Measurements from ENCODE around the gene DOK6. TPM values are rescaled to one million over a fixed set of nuclear protein-coding genes. Genes with fewer than 3 reads are reported as not detected.

Gene DOK6
- total RNA-seq, 5 donors from 2014 or later (not counting 1 experiment from before 2014, with no cell fraction given) = 0.03 TPM; not detected in 4

DNA sequence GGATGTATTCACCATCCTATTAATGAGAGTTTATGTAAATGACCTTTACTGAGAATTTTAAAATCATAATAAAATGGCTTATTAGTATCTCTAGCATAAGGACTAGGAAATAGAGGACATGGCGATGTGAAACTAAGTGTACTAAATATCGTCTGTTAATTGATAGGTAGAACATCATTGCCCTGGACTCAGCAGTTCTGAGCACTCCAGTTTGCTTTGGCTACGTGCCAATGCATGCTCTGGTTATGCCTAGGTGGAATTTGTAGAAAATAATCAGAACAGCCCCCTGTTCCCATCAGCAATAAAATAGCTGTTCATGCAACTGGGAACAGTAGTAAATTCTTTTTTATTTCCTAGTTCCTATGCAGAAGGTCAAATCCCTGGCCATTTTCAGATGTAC lies 247.8 kb downstream of the DOK6 start:
- peaks cover 0 to 4% of the 10 kb centered on the region in 2 experiments for H3K27me3 ChIP-seq (replicated peaks in 1 of 2; ENCODE audit: control insufficient read depth in 2 of 2, extremely low read depth in 1 of 2, insufficient read depth in 2 of 2, low read length in 1 of 2)
- no peak overlapping the region for H3K27ac ChIP-seq (ENCODE audit: low read length)
- H3K36me3 Mint-ChIP-seq = no peaks in the 10 kb centered on the region
- H3K9me3 Mint-ChIP-seq = no peaks in the 10 kb centered on the region
- peaks cover 21% of the 10 kb centered on the region in 2 donors for H3K27me3 Mint-ChIP-seq
- H3K27ac Mint-ChIP-seq = no peak overlapping the region
- DNase-seq (no peak), ATAC-seq (replicated peaks in 1 of 4) (no peak)
- ChIA-PET POLR2A (no interaction called here), CTCF (no interaction called here)
- no peak overlapping the region for H3K4me3 Mint-ChIP-seq
- no peaks in the 10 kb centered on the region for H3K9me3 ChIP-seq
- WGBS (ENCODE audit: insufficient coverage) = no CpG with 5 or more reads among the region's 3 CpGs
- no peaks in the 10 kb centered on the region for H3K36me3 ChIP-seq (ENCODE audit: control insufficient read depth in 2 of 2, extremely low read depth in 1 of 2, insufficient read depth in 1 of 2, low read length in 1 of 2)
- H3K4me1 Mint-ChIP-seq = no peaks in the 10 kb centered on the region
- H3K4me3 ChIP-seq (ENCODE audit: control insufficient read depth in 1 of 2, extremely low read depth in 1 of 2, low read length in 1 of 2) = no peak overlapping the region
- H3K4me1 ChIP-seq (ENCODE audit: control insufficient read depth in 1 of 2, extremely low read depth in 1 of 2, insufficient read depth in 2 of 2, low read length in 2 of 2) = no peaks in the 10 kb centered on the region

DNA sequence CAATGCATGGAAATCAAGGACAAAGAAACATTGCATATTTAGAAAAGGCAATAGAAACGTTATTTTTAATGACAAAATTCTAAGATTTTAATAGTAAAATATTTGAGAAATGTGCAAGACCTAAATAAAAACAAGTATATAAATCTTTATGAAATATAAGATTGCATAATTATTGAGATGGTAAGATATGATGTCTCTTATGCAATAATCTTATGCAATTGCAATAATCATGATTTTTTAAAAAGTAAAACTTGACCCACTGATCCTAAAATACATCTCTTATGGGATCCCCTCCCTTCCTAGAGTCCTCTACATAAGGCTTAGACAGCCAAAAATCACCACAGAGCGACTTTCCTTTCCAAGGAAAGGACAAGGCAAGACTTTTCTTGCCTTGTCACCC lies 249.0 kb downstream of the DOK6 start:
- no peaks in the 10 kb centered on the region for H3K9me3 Mint-ChIP-seq
- H3K4me3 ChIP-seq (ENCODE audit: control insufficient read depth in 1 of 2, extremely low read depth in 1 of 2, low read length in 1 of 2) = no peak overlapping the region
- no peaks in the 10 kb centered on the region for H3K4me1 Mint-ChIP-seq
- no peak overlapping the region for H3K27ac Mint-ChIP-seq
- POLR2A ChIA-PET = no interaction called here
- H3K36me3 Mint-ChIP-seq = no peaks in the 10 kb centered on the region
- no peak overlapping the region for H3K27ac ChIP-seq (ENCODE audit: low read length)
- CTCF ChIA-PET = no interaction called here
- H3K36me3 ChIP-seq (ENCODE audit: control insufficient read depth in 2 of 2, extremely low read depth in 1 of 2, insufficient read depth in 1 of 2, low read length in 1 of 2) = no peaks in the 10 kb centered on the region
- no peak for DNase-seq
- H3K27me3 Mint-ChIP-seq = peaks cover 24 to 27% of the 10 kb centered on the region in 2 donors
- no peaks in the 10 kb centered on the region for H3K9me3 ChIP-seq
- peaks cover 0 to 4% of the 10 kb centered on the region in 2 experiments for H3K27me3 ChIP-seq (replicated peaks in 1 of 2; ENCODE audit: control insufficient read depth in 2 of 2, extremely low read depth in 1 of 2, insufficient read depth in 2 of 2, low read length in 1 of 2)
- no peak overlapping the region for H3K4me3 Mint-ChIP-seq
- ATAC-seq (replicated peaks in 1 of 4) = no peak
- no CpG with 5 or more reads among the region's 2 CpGs for WGBS (ENCODE audit: insufficient coverage)
- no peaks in the 10 kb centered on the region for H3K4me1 ChIP-seq (ENCODE audit: control insufficient read depth in 1 of 2, extremely low read depth in 1 of 2, insufficient read depth in 2 of 2, low read length in 2 of 2)

DNA sequence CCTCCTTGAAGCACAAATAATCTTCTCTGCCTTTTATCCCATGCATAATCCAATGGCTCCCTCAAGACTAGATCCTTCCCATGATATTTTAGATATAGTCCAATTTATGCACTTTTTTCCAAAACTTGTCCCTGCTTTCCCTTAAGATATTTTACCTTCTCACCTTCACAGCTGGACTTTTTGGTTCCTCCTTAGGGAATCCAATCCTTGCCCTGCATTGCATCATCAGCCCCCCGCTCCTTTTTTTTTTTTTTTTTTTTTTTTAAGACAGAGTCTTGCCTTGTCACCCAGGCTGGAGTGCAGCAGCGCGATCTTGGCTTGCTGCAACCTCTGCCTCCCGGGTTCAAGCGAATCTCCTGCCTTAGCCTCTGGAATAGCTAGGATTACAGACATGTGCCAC lies 250.6 kb downstream of the DOK6 start:
- Histone ChIP-seq H3K4me3 (ENCODE audit: control insufficient read depth in 1 of 2, extremely low read depth in 1 of 2, low read length in 1 of 2) (no peak overlapping the region), H3K4me1 (ENCODE audit: control insufficient read depth in 1 of 2, extremely low read depth in 1 of 2, insufficient read depth in 2 of 2, low read length in 2 of 2) (no peaks in the 10 kb centered on the region), H3K27me3 (replicated peaks in 1 of 2; ENCODE audit: control insufficient read depth in 2 of 2, extremely low read depth in 1 of 2, insufficient read depth in 2 of 2, low read length in 1 of 2) (peaks cover 0 to 4% of the 10 kb centered on the region in 2 experiments), H3K27ac (ENCODE audit: low read length) (no peak overlapping the region), H3K36me3 (ENCODE audit: control insufficient read depth in 2 of 2, extremely low read depth in 1 of 2, insufficient read depth in 1 of 2, low read length in 1 of 2) (no peaks in the 10 kb centered on the region), H3K9me3 (no peaks in the 10 kb centered on the region)
- CTCF ChIA-PET = no interaction called here
- POLR2A ChIA-PET = no interaction called here
- Mint-ChIP-seq H3K4me3 (no peak overlapping the region), H3K9me3 (no peaks in the 10 kb centered on the region), H3K4me1 (peaks cover 0 to 4% (median 0%) of the 10 kb centered on the region in 3 donors), H3K27me3 (peaks cover 23 to 27% of the 10 kb centered on the region in 2 donors), H3K27ac (no peak overlapping the region), H3K36me3 (no peaks in the 10 kb centered on the region)
- DNase-seq = no peak
- 100% methylated on average over 4 of the region's 5 CpGs for WGBS (ENCODE audit: insufficient coverage)
- no peak for ATAC-seq (replicated peaks in 1 of 4)

DNA sequence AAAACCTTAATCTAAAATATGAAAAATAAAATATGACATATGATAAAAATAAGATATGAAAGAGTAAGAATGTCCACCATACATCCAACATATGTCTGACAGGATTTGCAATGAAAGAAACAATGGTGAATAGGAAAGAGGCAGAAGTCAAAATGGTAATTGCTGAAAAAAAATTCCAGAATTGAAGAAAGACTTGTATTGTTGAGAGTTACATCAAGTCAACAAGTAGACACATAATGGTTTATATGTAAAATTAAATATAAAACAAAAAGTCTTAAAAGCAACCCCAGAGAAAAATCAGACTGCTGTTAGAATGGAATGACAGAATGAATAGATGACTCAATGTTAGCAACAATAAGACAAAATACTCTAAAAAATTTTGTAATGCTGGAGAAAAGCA lies 255.1 kb downstream of the DOK6 start:
- Histone ChIP-seq H3K27me3 (replicated peaks in 1 of 2; ENCODE audit: control insufficient read depth in 2 of 2, extremely low read depth in 1 of 2, insufficient read depth in 2 of 2, low read length in 1 of 2) (peaks cover 0 to 4% of the 10 kb centered on the region in 2 experiments), H3K9me3 (no peaks in the 10 kb centered on the region), H3K36me3 (ENCODE audit: control insufficient read depth in 2 of 2, extremely low read depth in 1 of 2, insufficient read depth in 1 of 2, low read length in 1 of 2) (no peaks in the 10 kb centered on the region), H3K4me3 (ENCODE audit: control insufficient read depth in 1 of 2, extremely low read depth in 1 of 2, low read length in 1 of 2) (no peak overlapping the region), H3K4me1 (ENCODE audit: control insufficient read depth in 1 of 2, extremely low read depth in 1 of 2, insufficient read depth in 2 of 2, low read length in 2 of 2) (no peaks in the 10 kb centered on the region), H3K27ac (ENCODE audit: low read length) (no peak overlapping the region)
- ChIA-PET CTCF (no interaction called here), POLR2A (no interaction called here)
- Mint-ChIP-seq H3K27me3 (peaks cover 13 to 25% of the 10 kb centered on the region in 2 donors), H3K36me3 (no peaks in the 10 kb centered on the region), H3K27ac (no peak overlapping the region), H3K4me3 (no peak overlapping the region), H3K9me3 (no peaks in the 10 kb centered on the region), H3K4me1 (peaks cover 0 to 5% (median 0%) of the 10 kb centered on the region in 3 donors)
- no peak for ATAC-seq (replicated peaks in 1 of 4)
- DNase-seq = no peak

DNA sequence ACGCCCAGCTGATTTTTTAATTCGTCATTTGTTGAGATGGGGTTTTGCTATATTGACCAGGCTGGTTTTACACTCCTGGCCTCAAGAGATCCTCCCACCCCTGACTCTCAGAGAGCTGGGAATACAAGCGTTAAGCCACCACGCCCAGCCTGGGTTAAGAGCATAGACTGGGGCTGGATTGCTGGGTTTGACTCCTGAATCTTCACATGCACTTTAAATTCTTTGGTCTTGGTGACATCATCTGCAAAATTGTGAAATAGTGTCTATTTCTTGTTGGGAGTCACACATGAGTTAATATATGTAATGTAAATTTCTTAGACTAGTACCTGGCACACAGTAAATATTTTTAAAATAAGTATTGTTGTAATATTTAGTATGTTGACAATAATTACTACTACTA lies 257.4 kb downstream of the DOK6 start:
- H3K4me1 Mint-ChIP-seq = peaks cover 0 to 5% (median 0%) of the 10 kb centered on the region in 3 donors
- Histone ChIP-seq H3K27ac (ENCODE audit: low read length) (no peak overlapping the region), H3K9me3 (no peaks in the 10 kb centered on the region), H3K4me1 (ENCODE audit: control insufficient read depth in 1 of 2, extremely low read depth in 1 of 2, insufficient read depth in 2 of 2, low read length in 2 of 2) (no peaks in the 10 kb centered on the region), H3K36me3 (ENCODE audit: control insufficient read depth in 2 of 2, extremely low read depth in 1 of 2, insufficient read depth in 1 of 2, low read length in 1 of 2) (no peaks in the 10 kb centered on the region), H3K4me3 (ENCODE audit: control insufficient read depth in 1 of 2, extremely low read depth in 1 of 2, low read length in 1 of 2) (no peak overlapping the region), H3K27me3 (replicated peaks in 1 of 2; ENCODE audit: control insufficient read depth in 2 of 2, extremely low read depth in 1 of 2, insufficient read depth in 2 of 2, low read length in 1 of 2) (no peaks in the 10 kb centered on the region)
- CTCF ChIA-PET = no interaction called here
- no peaks in the 10 kb centered on the region for H3K36me3 Mint-ChIP-seq
- POLR2A ChIA-PET = no interaction called here
- WGBS (ENCODE audit: insufficient coverage) = no CpG with 5 or more reads among the region's 4 CpGs
- DNase-seq (no peak), ATAC-seq (replicated peaks in 1 of 4) (no peak)
- no peak overlapping the region for H3K4me3 Mint-ChIP-seq
- H3K27me3 Mint-ChIP-seq = peaks cover 7 to 15% of the 10 kb centered on the region in 2 donors
- H3K27ac Mint-ChIP-seq = no peak overlapping the region
- H3K9me3 Mint-ChIP-seq = no peaks in the 10 kb centered on the region

DNA sequence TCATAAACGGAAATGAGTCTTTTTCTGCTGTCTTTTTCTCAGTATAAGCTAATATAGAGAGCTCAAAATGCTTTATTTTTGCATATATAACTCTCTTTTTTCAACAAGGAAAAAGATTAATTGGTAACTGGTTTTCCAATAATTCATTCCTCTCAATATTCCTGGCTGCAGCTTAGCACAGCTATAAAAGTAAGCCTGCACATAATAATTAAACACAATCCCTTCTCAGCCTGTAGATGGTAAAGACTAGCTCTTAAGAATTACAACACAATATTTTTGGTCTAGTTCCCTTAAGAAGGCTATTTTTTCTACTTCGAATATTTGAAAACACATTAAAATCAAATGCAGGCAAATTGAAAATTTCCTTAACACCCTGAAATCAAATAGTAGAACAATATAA lies 258.0 kb downstream of the DOK6 start:
- H3K27me3 Mint-ChIP-seq = peaks cover 4 to 9% of the 10 kb centered on the region in 2 donors
- WGBS (ENCODE audit: insufficient coverage) = no CpG with 5 or more reads among the region's 2 CpGs

DNA sequence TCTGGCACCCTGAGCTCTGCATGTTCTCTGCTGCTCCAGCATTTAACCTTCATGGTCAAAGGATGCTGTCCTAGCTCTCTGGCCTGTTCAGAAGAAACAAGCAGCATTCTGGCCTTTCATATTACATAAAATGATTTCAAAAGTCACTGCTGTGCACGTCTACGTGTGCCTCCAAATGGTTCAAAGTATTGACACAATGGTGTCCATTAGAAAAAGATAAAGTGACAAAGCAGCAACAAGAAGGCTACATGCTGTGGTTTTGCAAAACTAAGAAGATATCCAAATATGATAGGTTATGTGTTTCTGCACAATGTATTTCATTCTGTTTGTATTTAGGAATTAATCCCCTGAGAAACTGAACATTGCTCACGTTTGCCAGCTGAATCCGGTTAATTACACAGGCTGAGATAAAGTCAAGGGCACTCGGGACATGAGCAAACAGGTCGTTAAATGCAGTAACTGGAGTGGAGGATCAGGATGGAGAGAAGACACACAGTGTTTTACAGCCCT lies 258.5 kb downstream of the DOK6 start:
- ChIA-PET POLR2A (no interaction called here), CTCF (no interaction called here)
- no peaks in the 10 kb centered on the region for H3K27me3 ChIP-seq (replicated peaks in 1 of 2; ENCODE audit: control insufficient read depth in 2 of 2, extremely low read depth in 1 of 2, insufficient read depth in 2 of 2, low read length in 1 of 2)
- no peak overlapping the region for H3K4me3 ChIP-seq (ENCODE audit: control insufficient read depth in 1 of 2, extremely low read depth in 1 of 2, low read length in 1 of 2)
- DNase-seq (no peak), ATAC-seq (replicated peaks in 1 of 4) (no peak)
- H3K36me3 Mint-ChIP-seq = no peaks in the 10 kb centered on the region
- no peaks in the 10 kb centered on the region for H3K9me3 ChIP-seq
- H3K36me3 ChIP-seq (ENCODE audit: control insufficient read depth in 2 of 2, extremely low read depth in 1 of 2, insufficient read depth in 1 of 2, low read length in 1 of 2) = no peaks in the 10 kb centered on the region
- 81% methylated on average over 6 of the region's 6 CpGs for WGBS (ENCODE audit: insufficient coverage)
- no peaks in the 10 kb centered on the region for H3K4me1 ChIP-seq (ENCODE audit: control insufficient read depth in 1 of 2, extremely low read depth in 1 of 2, insufficient read depth in 2 of 2, low read length in 2 of 2)
- peaks cover 0 to 5% (median 0%) of the 10 kb centered on the region in 3 donors for H3K4me1 Mint-ChIP-seq
- H3K27ac Mint-ChIP-seq = no peak overlapping the region
- no peak overlapping the region for H3K27ac ChIP-seq (ENCODE audit: low read length)
- no peaks in the 10 kb centered on the region for H3K9me3 Mint-ChIP-seq
- no peak overlapping the region for H3K4me3 Mint-ChIP-seq
- peaks cover 0 to 4% of the 10 kb centered on the region in 2 donors for H3K27me3 Mint-ChIP-seq

More for the DNA sequence above, 258.0 kb downstream of the DOK6 start:
- ChIA-PET POLR2A (no interaction called here), CTCF (no interaction called here)
- no peaks in the 10 kb centered on the region for H3K36me3 ChIP-seq (ENCODE audit: control insufficient read depth in 2 of 2, extremely low read depth in 1 of 2, insufficient read depth in 1 of 2, low read length in 1 of 2)
- no peak for DNase-seq
- no peak for ATAC-seq (replicated peaks in 1 of 4)
- no peak overlapping the region for H3K27ac ChIP-seq (ENCODE audit: low read length)
- H3K4me3 ChIP-seq (ENCODE audit: control insufficient read depth in 1 of 2, extremely low read depth in 1 of 2, low read length in 1 of 2) = no peak overlapping the region
- no peaks in the 10 kb centered on the region for H3K9me3 Mint-ChIP-seq
- no peaks in the 10 kb centered on the region for H3K4me1 ChIP-seq (ENCODE audit: control insufficient read depth in 1 of 2, extremely low read depth in 1 of 2, insufficient read depth in 2 of 2, low read length in 2 of 2)
- no peaks in the 10 kb centered on the region for H3K27me3 ChIP-seq (replicated peaks in 1 of 2; ENCODE audit: control insufficient read depth in 2 of 2, extremely low read depth in 1 of 2, insufficient read depth in 2 of 2, low read length in 1 of 2)
- no peaks in the 10 kb centered on the region for H3K36me3 Mint-ChIP-seq
- no peak overlapping the region for H3K27ac Mint-ChIP-seq
- H3K4me3 Mint-ChIP-seq = no peak overlapping the region
- H3K4me1 Mint-ChIP-seq = peaks cover 0 to 5% (median 0%) of the 10 kb centered on the region in 3 donors
- no peaks in the 10 kb centered on the region for H3K9me3 ChIP-seq

Data from T-cell (primary cell).